Progenitor cell of endocrine pancreas (in vitro differentiated cells): ENCODE measurements around the gene CDK12. TPM values are rescaled to one million over a fixed set of nuclear protein-coding genes. Genes with fewer than 3 reads are reported as not detected.
"Not testable (repeated sequence)": the region's sequence is repeated elsewhere in the genome, so short reads cannot be mapped to it uniquely, and the experiment has no call there.

ENCODE experiments used
- DNase-seq: peaks from one replicate; pipeline ENCODE4 v3.0.0; 2021; ENCODE audit warnings: low spot score; ENCODE audit not compliant: unreplicated experiment
- H3K27ac Mint-ChIP-seq: 2 replicates; pipeline ENCODE4 v1.8.0; 2021; ENCODE audit warnings: mild to moderate bottlenecking, moderate library complexity, mixed read lengths
- H3K27me3 Mint-ChIP-seq: 2 replicates; pipeline ENCODE4 v1.8.0; 2021; ENCODE audit warnings: mixed read lengths
- H3K36me3 Mint-ChIP-seq: 2 replicates; pipeline ENCODE4 v1.8.0; 2022; ENCODE audit warnings: mixed read lengths; ENCODE audit not compliant: insufficient read depth
- H3K4me1 Mint-ChIP-seq: 2 replicates; pipeline ENCODE4 v1.8.0; 2021; ENCODE audit warnings: low read depth, mixed read lengths
- H3K4me3 Mint-ChIP-seq: 2 replicates; pipeline ENCODE4 v1.8.0; 2021; ENCODE audit warnings: low read depth, mild to moderate bottlenecking, moderate library complexity, mixed read lengths
- H3K9me3 Mint-ChIP-seq: 2 replicates; pipeline ENCODE4 v1.8.0; 2021; ENCODE audit warnings: low read depth, mixed read lengths
- CTCF ChIP-seq: fragments of 200-600 bp; sonication (generic); IDR thresholded peaks from one replicate; pipeline ENCODE4 v1.5.0; 2021; ENCODE audit warnings: antibody characterized with exemption, mild to moderate bottlenecking; ENCODE audit not compliant: unreplicated experiment
- total RNA-seq: library from RNA; stranded (reverse); gene quantifications from 2 replicates; pipeline ENCODE4 v1.2.1, GENCODE V29; 2021

CDK12 gene
- total RNA-seq, 1 donor from 2014 or later, result 86.8 TPM

- Mint-ChIP-seq H3K4me3 (no peak overlapping the region), H3K36me3 (peaks cover 14% of the 10 kb centered on the region)
Observed at GRCh38 chr17:39531252-39531651, 70.0 kb downstream of the CDK12 start.

GRCh38 chr17:39533891-39534290 is 72.6 kb downstream of the CDK12 start:
- Mint-ChIP-seq H3K4me3 (no peak overlapping the region), H3K9me3 (no peaks in the 10 kb centered on the region), H3K27ac (no peak overlapping the region), H3K4me1 (peaks cover 17% of the 10 kb centered on the region), H3K36me3 (peaks cover 9% of the 10 kb centered on the region), H3K27me3 (no peaks in the 10 kb centered on the region)
- no peak for DNase-seq
- no peak for TF ChIP-seq CTCF

More at GRCh38 chr17:39531252-39531651, 70.0 kb downstream of the CDK12 start:
- Mint-ChIP-seq H3K27ac (no peak overlapping the region), H3K4me1 (peaks cover 5% of the 10 kb centered on the region), H3K9me3 (no peaks in the 10 kb centered on the region), H3K27me3 (no peaks in the 10 kb centered on the region)
- TF ChIP-seq CTCF, result no peak
- no peak for DNase-seq

GRCh38 chr17:39534768-39535405 is 73.6 kb downstream of the CDK12 start:
- Mint-ChIP-seq H3K36me3 (peaks cover 9% of the 10 kb centered on the region), H3K9me3 (no peaks in the 10 kb centered on the region), H3K4me3 (no peak overlapping the region), H3K27ac (no peak overlapping the region), H3K27me3 (no peaks in the 10 kb centered on the region), H3K4me1 (peaks cover 17% of the 10 kb centered on the region)
- no peak for TF ChIP-seq CTCF
- DNase-seq, result no peak

- H3K27me3 Mint-ChIP-seq, result no peaks in the 10 kb centered on the region
- H3K9me3 Mint-ChIP-seq, result no peaks in the 10 kb centered on the region
- TF ChIP-seq CTCF, result no peak
- H3K36me3 Mint-ChIP-seq, result peaks cover 3% of the 10 kb centered on the region
- H3K27ac Mint-ChIP-seq, result no peak overlapping the region
- no peak for DNase-seq
- H3K4me3 Mint-ChIP-seq, result no peak overlapping the region
- peaks cover 17% of the 10 kb centered on the region for H3K4me1 Mint-ChIP-seq
Observed at GRCh38 chr17:39536468-39536867, 75.2 kb downstream of the CDK12 start.

- not testable (repeated sequence) for H3K36me3 Mint-ChIP-seq, H3K4me3 Mint-ChIP-seq, H3K27me3 Mint-ChIP-seq, DNase-seq, H3K27ac Mint-ChIP-seq, H3K9me3 Mint-ChIP-seq
- peaks cover 17% of the 10 kb centered on the region for H3K4me1 Mint-ChIP-seq
Observed at GRCh38 chr17:39537364-39537763, 76.1 kb downstream of the CDK12 start.

GRCh38 chr17:39538866-39539265 is 77.6 kb downstream of the CDK12 start:
- Mint-ChIP-seq H3K9me3 (no peaks in the 10 kb centered on the region), H3K27me3 (no peaks in the 10 kb centered on the region), H3K4me3 (no peak overlapping the region), H3K27ac (no peak overlapping the region), H3K4me1 (peaks cover 27% of the 10 kb centered on the region), H3K36me3 (peaks cover 1% of the 10 kb centered on the region)
- no peak for TF ChIP-seq CTCF
- no peak for DNase-seq
